GM12873 (cell line): ENCODE data around the gene EPN1.

Experiments
- TF ChIP-seq, protein P1 (sequence below): IDR thresholded peaks from 2 replicates; pipeline ENCODE4 v1.5.1; 2012; ENCODE audit warnings: low read depth, mild to moderate bottlenecking, moderate library complexity, low read length, control low read depth; ENCODE audit not compliant: insufficient read depth; ENCODE audit errors: missing control alignments

The EPN1 gene

DNA sequence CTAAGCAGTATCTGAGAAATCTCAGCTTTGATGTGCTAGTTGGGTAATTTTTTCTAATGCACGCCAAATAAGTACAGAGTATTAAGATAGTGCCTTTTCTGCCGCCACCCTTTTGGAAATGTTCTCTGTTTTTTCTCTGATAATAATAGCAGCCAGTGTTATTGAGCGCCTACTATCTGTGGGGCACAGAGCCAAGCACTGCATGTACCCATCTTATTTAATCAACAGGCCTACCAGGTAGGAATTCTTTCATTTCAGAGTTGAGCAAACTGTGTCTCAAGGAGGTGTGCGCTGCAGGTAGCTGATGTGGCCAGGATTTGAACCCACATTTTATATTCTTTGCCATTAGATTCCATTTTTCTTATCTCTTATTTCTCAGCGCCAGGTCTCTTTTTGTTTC is 1.4 kb downstream of the EPN1 start:
- TF ChIP-seq, protein P1, sequence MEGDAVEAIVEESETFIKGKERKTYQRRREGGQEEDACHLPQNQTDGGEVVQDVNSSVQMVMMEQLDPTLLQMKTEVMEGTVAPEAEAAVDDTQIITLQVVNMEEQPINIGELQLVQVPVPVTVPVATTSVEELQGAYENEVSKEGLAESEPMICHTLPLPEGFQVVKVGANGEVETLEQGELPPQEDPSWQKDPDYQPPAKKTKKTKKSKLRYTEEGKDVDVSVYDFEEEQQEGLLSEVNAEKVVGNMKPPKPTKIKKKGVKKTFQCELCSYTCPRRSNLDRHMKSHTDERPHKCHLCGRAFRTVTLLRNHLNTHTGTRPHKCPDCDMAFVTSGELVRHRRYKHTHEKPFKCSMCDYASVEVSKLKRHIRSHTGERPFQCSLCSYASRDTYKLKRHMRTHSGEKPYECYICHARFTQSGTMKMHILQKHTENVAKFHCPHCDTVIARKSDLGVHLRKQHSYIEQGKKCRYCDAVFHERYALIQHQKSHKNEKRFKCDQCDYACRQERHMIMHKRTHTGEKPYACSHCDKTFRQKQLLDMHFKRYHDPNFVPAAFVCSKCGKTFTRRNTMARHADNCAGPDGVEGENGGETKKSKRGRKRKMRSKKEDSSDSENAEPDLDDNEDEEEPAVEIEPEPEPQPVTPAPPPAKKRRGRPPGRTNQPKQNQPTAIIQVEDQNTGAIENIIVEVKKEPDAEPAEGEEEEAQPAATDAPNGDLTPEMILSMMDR, result no peak

DNA sequence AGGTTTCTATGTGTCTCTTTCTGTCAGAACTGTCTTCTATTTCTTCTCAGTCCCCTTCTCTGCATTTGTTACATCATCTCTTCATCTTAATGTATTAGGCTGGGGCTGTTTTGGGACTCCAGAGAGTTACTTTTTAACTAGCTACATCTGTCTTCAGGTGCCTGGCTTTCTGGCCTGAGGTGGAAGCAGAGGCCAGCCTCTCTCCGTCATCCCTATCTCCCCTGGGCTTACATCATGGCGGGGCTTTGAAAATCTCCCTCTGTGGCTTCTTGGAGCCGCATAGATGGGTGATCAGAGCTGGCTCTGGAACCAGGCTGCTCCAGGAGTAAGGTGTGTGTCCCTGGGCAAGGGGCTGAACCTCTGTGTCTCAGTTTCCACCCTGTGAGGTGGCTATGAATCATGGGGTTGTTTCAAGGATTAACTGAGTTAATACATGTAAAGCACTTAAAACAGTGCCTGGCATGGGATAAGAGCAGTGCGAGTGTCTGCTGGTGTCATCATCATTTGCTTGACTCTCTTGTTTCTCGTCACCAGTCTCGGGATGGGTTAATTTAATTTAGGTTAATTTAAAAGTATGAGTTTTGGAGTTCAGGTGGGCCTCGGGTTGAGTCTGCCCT is 2.0 kb downstream of the EPN1 start:
- TF ChIP-seq, protein P1, result no peak

DNA sequence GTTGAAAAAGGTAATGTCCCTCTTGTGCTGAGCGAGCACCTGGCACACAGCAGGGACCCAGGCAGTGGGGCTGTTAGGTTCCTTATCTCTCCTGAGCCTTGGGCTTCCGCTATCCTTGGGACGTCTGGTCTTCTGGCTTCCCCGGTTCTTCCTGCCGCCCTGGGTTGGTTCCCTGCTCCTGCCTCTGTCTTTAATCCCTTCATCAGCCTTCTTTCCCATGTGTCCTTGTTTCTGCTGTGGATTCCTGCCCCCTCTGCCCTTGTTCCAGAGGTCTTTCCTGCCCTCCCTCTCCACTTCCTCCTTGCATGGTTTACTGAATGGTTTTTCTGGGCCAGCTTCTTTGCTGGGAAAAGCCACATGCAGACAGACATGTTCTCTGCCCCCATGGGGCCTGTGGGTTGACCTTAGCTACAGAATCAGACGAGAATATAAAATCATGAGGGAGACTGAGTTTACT is 2.6 kb downstream of the EPN1 start:
- TF ChIP-seq, protein P1, result no peak

DNA sequence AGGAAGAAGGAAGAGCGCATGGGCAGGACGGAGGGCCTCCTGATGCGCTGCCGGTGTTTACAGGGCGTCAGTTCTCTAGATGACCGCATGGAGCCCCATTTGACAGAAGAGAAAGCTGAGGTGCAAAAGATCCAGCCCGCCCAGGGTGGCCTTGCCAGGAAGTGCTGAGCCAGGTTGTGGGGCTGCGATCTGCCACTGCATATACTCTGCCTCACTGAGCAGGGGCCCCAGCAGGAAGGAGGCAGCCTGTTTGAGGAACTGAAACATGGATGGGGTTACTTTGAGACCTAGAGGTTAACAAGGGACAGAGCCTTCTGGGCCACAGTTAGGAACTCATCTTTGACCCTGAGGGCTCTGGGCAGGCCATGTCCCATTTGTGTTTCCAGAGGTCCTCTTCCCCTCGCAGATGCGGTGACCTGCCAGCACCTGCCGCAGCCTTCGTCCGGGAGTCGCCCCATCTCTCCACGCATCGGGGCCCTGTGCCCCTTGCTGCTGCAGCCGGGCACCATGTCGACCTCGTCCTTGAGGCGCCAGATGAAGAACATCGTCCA is 3.2 kb downstream of the EPN1 start:
- TF ChIP-seq, protein P1, result peak; percentile 64

DNA sequence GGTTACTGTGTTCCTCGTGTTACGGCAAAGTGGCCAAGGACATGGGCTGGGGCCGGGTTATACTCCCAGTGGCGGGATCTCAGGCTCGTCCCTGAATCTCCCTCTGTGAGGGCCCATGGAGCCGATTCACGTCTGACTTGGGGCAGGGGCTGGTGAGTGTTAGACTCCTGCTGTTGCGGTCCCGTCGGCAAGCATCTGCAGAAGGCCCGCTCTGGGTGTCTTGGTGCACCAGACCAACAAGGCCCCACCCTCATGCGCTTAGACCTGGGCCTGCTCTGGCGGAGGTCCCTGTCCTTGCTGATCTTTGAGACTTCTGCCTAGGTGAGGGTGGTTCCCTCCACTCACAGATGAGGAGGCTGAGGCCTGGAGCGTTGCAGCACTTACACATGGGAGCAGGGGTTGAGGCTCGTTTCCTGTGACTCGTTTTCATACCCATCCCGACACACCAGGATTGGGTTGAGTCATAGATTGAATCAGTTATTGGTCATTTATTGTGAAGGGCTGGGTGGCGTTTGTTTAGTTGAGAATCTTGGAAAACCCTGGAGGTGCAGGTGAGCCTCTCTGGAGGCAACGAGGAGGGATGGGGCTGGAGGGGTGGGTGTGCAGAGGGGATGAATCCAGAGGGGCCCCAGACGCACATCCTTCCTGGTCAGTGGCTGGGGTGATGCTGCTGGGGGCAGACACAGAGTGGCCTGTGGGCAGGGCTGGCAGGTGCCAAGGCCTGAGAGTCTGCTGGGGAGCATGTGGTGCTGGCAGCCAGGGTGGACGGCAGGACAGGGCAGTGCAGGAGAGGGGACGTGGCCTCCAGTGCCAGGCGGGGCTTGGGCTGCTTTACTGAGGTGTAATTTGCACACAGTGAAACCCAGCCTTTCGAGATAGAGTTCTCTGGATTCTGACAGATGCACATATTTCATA is 4.6 kb downstream of the EPN1 start:
- TF ChIP-seq, protein P1, result no peak

DNA sequence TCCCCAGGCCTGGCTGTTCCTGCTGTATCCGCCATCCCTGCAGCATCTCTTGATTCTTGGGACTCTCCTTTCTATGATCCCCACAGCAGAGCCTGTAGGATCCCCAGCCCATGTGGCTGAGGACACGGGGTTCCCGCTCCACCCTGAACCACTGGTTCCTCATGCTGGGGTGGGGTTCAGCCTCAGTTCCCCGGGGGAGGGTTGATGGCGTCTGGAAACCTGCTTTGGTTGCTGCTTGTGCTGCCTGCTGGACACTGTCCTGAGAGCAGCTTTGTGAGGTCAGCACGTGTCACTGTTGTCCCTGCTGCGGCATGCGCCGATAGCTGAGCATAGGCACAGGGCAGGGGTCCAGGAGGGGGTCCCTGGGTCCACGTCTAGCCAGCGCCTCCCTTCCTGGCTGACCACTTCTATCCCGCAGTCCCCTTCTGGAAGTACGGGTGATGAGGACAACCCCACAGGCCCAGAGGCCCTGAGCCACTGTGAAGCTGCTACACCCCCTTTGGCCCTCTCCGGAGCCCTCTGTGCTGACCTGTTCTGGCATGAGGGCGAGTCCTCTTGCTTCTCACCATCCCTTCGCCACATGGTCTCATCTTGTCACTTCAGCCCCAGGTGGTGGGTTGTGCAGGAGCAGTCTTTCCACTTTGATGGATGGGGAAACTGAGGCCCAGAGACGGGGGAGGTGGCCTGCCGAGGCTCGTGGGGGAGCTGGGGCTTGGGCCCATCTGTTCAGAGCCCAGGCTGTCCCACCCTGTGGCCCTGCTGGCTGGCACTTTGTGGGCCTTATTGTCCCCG is 5.5 kb downstream of the EPN1 start:
- TF ChIP-seq, protein P1, result no peak
